D721Med (cell line): ENCODE results near the gene TNIP3.

Source experiments
- DNase-seq: peaks from one replicate; pipeline ENCODE4 v3.0.0; 2011; ENCODE audit warnings: low spot score; ENCODE audit not compliant: insufficient read length
- FAIRE-seq: peaks from 2 replicates; lab custom pipeline; 2011; peaks lifted over from hg19 to GRCh38; lab: Jason Lieb, UNC
- TF ChIP-seq, protein P1 (sequence below): IDR thresholded peaks from 2 replicates; pipeline ENCODE4 v1.5.1; 2012; ENCODE audit warnings: mild to moderate bottlenecking, control low read depth; ENCODE audit not compliant: insufficient read depth; ENCODE audit errors: missing control alignments

Gene TNIP3

DNA sequence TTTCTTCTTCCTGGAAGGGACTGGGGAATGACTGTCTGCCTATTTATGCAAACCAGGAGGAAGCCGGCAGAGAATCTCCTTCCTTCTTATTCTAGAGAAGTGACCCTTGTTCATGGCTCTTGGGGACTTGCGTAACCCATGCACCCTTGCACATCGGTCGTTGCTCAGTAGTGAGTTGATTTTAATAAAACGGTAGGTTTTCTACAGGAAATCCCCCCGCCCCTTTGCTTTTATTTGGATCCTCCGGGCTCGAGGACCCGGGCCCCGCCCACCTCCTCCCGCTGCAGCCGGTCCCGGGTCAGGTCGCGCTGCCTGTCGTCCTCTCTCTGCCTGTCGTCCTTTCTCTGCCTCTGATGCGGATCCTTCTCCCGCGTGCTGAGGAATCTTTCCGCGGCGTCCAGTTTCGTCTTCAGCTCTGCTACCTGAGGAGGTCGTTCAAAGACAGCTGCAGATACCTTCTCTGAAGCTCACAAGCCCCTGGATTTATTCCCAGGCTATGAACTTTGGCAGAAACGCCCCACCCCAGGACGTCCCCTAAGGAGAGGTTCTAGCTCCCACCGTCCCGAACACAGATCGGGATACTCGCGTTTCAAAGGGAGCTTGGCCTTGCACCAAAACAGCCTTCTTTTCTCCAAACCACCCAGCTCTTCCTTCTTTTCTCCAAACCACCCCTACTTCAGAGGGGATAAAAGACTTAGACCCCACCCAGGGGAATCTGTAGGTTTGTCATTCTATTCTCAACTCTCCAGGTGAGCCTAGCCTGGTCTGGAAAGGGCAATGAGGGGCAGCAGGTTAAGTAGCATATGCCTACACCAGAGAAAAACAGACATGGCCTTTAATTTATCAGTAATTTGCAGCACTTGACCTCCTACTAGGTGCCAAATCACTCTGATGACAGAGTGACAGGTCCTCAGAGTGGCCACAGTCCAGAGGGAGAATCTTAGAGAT lies 7.0 kb downstream of the TNIP3 start:
- FAIRE-seq: no peak
- DNase-seq: no peak
- TF ChIP-seq, protein P1, sequence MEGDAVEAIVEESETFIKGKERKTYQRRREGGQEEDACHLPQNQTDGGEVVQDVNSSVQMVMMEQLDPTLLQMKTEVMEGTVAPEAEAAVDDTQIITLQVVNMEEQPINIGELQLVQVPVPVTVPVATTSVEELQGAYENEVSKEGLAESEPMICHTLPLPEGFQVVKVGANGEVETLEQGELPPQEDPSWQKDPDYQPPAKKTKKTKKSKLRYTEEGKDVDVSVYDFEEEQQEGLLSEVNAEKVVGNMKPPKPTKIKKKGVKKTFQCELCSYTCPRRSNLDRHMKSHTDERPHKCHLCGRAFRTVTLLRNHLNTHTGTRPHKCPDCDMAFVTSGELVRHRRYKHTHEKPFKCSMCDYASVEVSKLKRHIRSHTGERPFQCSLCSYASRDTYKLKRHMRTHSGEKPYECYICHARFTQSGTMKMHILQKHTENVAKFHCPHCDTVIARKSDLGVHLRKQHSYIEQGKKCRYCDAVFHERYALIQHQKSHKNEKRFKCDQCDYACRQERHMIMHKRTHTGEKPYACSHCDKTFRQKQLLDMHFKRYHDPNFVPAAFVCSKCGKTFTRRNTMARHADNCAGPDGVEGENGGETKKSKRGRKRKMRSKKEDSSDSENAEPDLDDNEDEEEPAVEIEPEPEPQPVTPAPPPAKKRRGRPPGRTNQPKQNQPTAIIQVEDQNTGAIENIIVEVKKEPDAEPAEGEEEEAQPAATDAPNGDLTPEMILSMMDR: no peak

DNA sequence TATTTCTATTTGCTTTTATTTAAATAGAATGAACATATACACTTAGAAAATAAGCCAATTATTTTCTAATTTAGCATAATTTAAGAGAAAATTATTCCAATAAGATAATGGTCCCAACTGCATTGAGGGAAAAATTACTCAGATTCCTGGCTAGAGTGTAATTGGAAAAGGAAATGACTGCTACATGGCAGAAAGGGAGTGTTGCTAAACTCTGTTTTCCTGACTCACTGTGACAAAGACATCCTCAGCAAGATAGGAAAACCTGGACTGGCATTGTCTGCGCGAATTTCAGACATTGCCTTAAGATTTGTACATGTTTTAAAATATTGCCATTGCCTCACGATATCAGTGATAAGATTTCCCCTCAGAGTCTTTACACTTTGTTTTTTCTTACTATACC lies 8.2 kb downstream of the TNIP3 start:
- FAIRE-seq (no peak), DNase-seq (no peak)
- TF ChIP-seq, protein P1: no peak

DNA sequence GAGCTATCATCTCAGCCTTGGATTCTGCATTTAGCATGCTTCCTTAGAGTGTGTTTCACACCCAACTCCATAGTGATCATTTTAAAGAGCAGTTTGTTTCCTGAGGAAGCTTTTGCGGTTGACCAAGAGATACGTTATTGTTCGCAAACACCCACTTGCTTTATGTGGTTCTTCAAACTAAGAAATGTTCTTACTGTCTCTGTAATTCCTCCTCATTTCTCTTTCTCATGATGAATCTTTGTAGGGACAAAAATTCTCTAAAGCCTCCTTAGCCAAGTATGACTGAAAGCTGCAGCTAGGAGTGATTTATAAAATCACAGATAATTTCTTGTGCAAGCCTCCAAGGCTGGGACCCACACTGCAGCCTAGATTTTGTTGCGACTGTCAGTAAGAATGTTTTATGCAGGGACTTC lies 10.0 kb downstream of the TNIP3 start:
- TF ChIP-seq, protein P1: no peak
- no peak for FAIRE-seq
- no peak for DNase-seq

DNA sequence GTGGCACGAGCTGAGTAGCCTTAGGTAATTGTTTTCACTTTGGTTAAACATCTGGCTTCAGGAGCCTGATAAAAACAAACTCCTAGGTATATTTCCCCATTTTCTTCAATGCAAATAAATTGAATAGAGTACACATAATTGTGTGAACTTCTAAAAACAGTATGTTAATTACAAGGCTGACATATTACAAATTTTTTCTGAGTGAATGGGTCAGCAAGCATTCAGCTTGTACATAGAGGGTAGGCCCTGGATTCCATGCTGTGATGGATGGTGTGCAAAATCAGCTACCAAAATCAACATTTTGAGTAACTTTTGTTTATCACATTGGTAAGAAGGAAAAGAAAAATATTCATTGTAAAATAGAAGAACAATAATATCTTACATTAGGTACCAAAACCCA lies 12.2 kb downstream of the TNIP3 start:
- TF ChIP-seq, protein P1: no peak
- FAIRE-seq: no peak
- no peak for DNase-seq

DNA sequence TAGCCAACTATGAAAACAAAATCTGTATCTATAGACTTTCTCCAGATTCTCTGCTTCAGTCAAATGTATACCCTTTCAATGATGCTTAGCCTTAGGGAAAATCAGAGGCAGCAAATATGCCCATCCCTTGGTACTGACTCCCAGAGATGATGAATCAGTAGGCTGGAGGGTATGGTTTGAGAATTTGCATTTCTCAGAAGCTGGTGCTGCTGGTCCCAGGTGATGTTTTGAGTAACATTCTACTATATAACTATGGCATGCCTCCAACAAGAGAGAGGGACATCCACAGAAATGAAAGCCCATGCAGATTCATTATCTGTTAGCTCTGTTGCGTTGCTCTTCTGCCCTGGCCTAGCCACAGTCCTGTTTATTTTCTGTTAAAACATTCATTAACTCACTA lies 13.6 kb downstream of the TNIP3 start:
- DNase-seq (no peak), FAIRE-seq (no peak)
- TF ChIP-seq, protein P1: no peak

DNA sequence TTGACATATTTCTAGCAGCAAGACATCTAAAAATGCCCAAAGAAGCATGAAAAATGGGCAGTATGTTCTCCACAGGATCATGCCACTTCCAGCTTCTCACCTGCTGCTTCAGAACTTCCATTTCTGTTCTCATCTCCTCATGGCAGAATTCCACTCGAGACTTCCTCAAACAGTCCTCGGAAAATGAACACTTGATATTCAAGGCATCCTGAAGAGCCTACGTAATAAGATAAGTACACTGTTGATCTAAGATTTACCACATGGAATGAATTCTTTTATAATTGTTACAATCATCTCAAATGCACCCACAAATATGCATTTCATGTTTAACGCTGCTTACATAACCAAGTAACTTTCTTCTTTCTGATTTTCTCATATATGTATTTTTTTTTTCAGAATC lies 14.1 kb downstream of the TNIP3 start:
- FAIRE-seq: no peak
- TF ChIP-seq, protein P1: no peak
- DNase-seq: no peak

DNA sequence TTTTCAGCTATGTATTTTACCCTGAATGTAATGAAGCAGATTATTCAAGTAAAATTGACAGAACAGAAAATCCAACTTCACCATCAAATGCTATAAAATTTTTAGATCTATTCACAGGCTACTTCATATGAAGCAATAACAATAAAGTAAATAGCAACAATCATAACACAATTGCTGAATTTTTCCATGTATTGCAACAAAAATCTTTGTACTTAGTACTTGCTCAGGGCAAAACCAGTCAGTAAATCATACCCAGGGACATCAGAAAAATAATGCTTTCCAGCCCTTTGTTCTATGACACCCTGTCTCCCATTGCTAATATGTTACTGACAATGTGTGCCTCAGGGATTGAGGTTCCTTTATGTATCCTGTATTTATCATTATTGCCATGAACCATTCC lies 15.5 kb downstream of the TNIP3 start:
- FAIRE-seq (no peak), DNase-seq (no peak)
- TF ChIP-seq, protein P1: no peak
